ENCODE measurements around the gene C1orf216. TPM values are rescaled to one million over a fixed set of nuclear protein-coding genes. Genes with fewer than 3 reads are reported as not detected.
A peak's percentile ranks its signal among the peaks of the same experiment; 100 is the strongest.

The C1orf216 gene
- total and polyA plus RNA-seq, 2 of the 8 experiments (the other 6 are each of a cell fraction or from before 2014, with no cell fraction given): 7.5 to 10.8 TPM

DNA sequence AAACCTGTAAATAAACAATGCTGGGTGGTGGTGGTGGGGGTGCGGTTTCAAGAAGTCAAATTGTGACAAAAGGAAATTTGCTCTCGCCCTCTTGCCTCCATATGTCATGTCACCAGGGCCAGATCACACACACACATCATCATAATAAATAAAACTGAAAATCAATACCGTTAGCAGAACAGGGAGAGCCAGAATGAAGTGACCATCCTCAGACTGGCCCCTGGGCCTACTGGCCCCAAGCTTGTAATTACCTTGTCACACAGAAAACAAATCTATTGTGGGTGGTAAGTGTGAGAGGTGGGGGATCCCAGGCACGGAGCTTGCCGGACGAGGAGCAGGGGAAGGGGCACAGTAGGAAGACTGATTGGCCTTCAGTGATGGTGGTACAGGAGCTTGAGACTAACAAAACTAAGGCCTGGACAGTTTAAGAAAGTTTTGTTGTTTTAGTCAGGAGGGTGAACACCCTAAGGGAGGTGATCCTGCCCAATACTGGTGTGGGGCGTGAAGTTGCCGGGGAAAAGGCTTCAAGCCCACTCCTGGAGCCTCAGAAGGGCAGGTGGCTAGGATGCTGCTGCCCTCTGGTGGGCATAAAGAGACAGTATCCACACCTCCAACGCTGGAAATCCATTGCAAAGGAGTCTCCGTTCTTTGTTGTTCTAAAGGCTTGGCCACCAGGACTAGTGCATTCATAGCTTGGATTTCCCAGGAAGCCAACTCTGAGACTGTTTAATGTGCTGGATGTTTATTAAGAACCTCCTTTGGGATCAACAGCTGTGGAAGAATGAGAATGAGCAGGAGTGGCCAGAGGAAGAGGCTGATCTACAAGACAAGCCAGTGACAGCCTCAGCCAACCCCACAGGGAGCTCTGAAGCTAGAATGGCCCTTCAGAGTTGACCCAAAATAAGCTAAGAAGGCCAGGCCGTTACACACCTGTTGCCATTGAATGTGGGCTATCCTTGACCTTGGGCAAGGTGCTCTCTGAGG, 8.1 kb upstream of the C1orf216 start (continued):
- TF ChIP-seq, protein P1, sequence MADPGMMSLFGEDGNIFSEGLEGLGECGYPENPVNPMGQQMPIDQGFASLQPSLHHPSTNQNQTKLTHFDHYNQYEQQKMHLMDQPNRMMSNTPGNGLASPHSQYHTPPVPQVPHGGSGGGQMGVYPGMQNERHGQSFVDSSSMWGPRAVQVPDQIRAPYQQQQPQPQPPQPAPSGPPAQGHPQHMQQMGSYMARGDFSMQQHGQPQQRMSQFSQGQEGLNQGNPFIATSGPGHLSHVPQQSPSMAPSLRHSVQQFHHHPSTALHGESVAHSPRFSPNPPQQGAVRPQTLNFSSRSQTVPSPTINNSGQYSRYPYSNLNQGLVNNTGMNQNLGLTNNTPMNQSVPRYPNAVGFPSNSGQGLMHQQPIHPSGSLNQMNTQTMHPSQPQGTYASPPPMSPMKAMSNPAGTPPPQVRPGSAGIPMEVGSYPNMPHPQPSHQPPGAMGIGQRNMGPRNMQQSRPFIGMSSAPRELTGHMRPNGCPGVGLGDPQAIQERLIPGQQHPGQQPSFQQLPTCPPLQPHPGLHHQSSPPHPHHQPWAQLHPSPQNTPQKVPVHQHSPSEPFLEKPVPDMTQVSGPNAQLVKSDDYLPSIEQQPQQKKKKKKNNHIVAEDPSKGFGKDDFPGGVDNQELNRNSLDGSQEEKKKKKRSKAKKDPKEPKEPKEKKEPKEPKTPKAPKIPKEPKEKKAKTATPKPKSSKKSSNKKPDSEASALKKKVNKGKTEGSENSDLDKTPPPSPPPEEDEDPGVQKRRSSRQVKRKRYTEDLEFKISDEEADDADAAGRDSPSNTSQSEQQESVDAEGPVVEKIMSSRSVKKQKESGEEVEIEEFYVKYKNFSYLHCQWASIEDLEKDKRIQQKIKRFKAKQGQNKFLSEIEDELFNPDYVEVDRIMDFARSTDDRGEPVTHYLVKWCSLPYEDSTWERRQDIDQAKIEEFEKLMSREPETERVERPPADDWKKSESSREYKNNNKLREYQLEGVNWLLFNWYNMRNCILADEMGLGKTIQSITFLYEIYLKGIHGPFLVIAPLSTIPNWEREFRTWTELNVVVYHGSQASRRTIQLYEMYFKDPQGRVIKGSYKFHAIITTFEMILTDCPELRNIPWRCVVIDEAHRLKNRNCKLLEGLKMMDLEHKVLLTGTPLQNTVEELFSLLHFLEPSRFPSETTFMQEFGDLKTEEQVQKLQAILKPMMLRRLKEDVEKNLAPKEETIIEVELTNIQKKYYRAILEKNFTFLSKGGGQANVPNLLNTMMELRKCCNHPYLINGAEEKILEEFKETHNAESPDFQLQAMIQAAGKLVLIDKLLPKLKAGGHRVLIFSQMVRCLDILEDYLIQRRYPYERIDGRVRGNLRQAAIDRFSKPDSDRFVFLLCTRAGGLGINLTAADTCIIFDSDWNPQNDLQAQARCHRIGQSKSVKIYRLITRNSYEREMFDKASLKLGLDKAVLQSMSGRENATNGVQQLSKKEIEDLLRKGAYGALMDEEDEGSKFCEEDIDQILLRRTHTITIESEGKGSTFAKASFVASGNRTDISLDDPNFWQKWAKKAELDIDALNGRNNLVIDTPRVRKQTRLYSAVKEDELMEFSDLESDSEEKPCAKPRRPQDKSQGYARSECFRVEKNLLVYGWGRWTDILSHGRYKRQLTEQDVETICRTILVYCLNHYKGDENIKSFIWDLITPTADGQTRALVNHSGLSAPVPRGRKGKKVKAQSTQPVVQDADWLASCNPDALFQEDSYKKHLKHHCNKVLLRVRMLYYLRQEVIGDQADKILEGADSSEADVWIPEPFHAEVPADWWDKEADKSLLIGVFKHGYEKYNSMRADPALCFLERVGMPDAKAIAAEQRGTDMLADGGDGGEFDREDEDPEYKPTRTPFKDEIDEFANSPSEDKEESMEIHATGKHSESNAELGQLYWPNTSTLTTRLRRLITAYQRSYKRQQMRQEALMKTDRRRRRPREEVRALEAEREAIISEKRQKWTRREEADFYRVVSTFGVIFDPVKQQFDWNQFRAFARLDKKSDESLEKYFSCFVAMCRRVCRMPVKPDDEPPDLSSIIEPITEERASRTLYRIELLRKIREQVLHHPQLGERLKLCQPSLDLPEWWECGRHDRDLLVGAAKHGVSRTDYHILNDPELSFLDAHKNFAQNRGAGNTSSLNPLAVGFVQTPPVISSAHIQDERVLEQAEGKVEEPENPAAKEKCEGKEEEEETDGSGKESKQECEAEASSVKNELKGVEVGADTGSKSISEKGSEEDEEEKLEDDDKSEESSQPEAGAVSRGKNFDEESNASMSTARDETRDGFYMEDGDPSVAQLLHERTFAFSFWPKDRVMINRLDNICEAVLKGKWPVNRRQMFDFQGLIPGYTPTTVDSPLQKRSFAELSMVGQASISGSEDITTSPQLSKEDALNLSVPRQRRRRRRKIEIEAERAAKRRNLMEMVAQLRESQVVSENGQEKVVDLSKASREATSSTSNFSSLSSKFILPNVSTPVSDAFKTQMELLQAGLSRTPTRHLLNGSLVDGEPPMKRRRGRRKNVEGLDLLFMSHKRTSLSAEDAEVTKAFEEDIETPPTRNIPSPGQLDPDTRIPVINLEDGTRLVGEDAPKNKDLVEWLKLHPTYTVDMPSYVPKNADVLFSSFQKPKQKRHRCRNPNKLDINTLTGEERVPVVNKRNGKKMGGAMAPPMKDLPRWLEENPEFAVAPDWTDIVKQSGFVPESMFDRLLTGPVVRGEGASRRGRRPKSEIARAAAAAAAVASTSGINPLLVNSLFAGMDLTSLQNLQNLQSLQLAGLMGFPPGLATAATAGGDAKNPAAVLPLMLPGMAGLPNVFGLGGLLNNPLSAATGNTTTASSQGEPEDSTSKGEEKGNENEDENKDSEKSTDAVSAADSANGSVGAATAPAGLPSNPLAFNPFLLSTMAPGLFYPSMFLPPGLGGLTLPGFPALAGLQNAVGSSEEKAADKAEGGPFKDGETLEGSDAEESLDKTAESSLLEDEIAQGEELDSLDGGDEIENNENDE (IDR thresholded peaks at IDR 0.05; ENCODE audit: insufficient replicate concordance, low read length): no peak
- TF ChIP-seq, protein P2, sequence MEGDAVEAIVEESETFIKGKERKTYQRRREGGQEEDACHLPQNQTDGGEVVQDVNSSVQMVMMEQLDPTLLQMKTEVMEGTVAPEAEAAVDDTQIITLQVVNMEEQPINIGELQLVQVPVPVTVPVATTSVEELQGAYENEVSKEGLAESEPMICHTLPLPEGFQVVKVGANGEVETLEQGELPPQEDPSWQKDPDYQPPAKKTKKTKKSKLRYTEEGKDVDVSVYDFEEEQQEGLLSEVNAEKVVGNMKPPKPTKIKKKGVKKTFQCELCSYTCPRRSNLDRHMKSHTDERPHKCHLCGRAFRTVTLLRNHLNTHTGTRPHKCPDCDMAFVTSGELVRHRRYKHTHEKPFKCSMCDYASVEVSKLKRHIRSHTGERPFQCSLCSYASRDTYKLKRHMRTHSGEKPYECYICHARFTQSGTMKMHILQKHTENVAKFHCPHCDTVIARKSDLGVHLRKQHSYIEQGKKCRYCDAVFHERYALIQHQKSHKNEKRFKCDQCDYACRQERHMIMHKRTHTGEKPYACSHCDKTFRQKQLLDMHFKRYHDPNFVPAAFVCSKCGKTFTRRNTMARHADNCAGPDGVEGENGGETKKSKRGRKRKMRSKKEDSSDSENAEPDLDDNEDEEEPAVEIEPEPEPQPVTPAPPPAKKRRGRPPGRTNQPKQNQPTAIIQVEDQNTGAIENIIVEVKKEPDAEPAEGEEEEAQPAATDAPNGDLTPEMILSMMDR (IDR thresholded peaks at IDR 0.05; ENCODE audit: control extremely low read depth in 1 of 3, insufficient read depth in 1 of 3, low read depth in 1 of 3, low read length in 3 of 3): peak; percentile 81 to 97 (median 87)
- TF ChIP-seq TAF7 (optimal IDR thresholded peaks at IDR 0.05; ENCODE audit: borderline replicate concordance, low read depth, low read length) (no peak), PHF8 (conservative IDR thresholded peaks at IDR 0.05; ENCODE audit: low read depth, low read length) (no peak), SRF (IDR thresholded peaks at IDR 0.05; ENCODE audit: low read depth, low read length) (no peak), JUND (IDR thresholded peaks at IDR 0.05; ENCODE audit: low read length) (no peak)
